WTC11 (cell line): ENCODE measurements around the gene CCDC92.

Experiments used
- CTCF ChIP-seq: fragments of 200-600 bp; IDR thresholded peaks from 2 replicates; pipeline ENCODE4 v1.8.0; 2022; ENCODE audit warnings: antibody characterized with exemption
- MAX ChIP-seq: sonication (generic); formaldehyde crosslinking; IDR thresholded peaks from 2 replicates; pipeline ENCODE4 v1.8.0; 2022; ENCODE audit warnings: mild to moderate bottlenecking, missing genetic modification reagents
- ZNF121 ChIP-seq: sonication (generic); formaldehyde crosslinking; IDR thresholded peaks from 2 replicates; pipeline ENCODE4 v1.8.0; 2023; ENCODE audit warnings: missing genetic modification reagents
- ZNF263 ChIP-seq: sonication (generic); formaldehyde crosslinking; IDR thresholded peaks from 2 replicates; pipeline ENCODE4 v1.8.1; 2022; ENCODE audit warnings: low read depth, mild to moderate bottlenecking, moderate library complexity, missing genetic modification reagents

GRCh38 chr12:123893276-123893675 is 79.4 kb downstream of the CCDC92 start:
- TF ChIP-seq ZNF121 (CRISPR knock-in tag) (no peak), ZNF263 (CRISPR knock-in tag) (no peak), CTCF (no peak), MAX (CRISPR knock-in tag) (no peak)
